HCT116 (cell line): ENCODE measurements around the gene RXRA. TPM values are rescaled to one million over a fixed set of nuclear protein-coding genes. Genes with fewer than 3 reads are reported as not detected.

Experiments used
- ATAC-seq: fragments of 200-7000 bp; cut with Tn5 transposase; 2 replicates; pipeline ENCODE4 v1.9.1; 2020; ENCODE audit warnings: mild to moderate bottlenecking, moderate library complexity
- BruUV-seq: library from RNA; stranded (reverse); fragments of 400-500 nt; replicated peaks from 2 replicates; lab custom pipeline; 2021; lab: Mats Ljungman, UMichigan
- CTCF ChIA-PET: fragments of 300-600 bp; sonication (Branson Sonifier 250); formaldehyde crosslinking; loops from one replicate; lab custom pipeline; 2021; ENCODE audit warnings: antibody characterized with exemption; lab: Charles Lee
- POLR2A ChIA-PET: fragments of 300-600, 350-600 bp; sonication (Branson Sonifier 250); formaldehyde crosslinking; loops from one replicate; lab custom pipeline; 2021; ENCODE audit warnings: antibody characterized with exemption; lab: Charles Lee
- RAD21 ChIA-PET, 2 experiments: fragments of 300-600 bp; sonication (Branson Sonifier 250); formaldehyde crosslinking; loops; one replicate each; lab custom pipeline; 2023; ENCODE audit warnings: low total read pairs in 2 of 2; ENCODE audit not compliant: uncharacterized antibody in 2 of 2, unreplicated experiment in 2 of 2, low non-redundant PET in 1 of 2; lab: Charles Lee
- DNase-seq: peaks from one replicate; pipeline ENCODE4 v3.0.0-alpha.2; 2010; ENCODE audit warnings: low read depth, low spot score
- H2AFZ ChIP-seq: fragments of 200-600 bp; shearing (Covaris generic), sonication (generic); 2 replicates; pipeline ENCODE4 v1.6.1; 2017; ENCODE audit warnings: low read depth, mixed run types, mixed read lengths, antibody characterized with exemption, low read length; ENCODE audit not compliant: poor library complexity, severe bottlenecking
- H3K27ac ChIP-seq: 2 replicates; pipeline ENCODE4 v1.5.1; 2012; ENCODE audit warnings: low read depth, low read length
- H3K27me3 ChIP-seq: fragments of 200-600 bp; sonication (generic); 2 replicates; pipeline ENCODE4 v1.6.1; 2016; ENCODE audit warnings: mixed run types, low read length, mixed read lengths; ENCODE audit not compliant: insufficient read depth
- H3K36me3 ChIP-seq, 2 experiments: fragments of 200-500 bp in 1 of 2; fragments of 200-600 bp in 1 of 2; sonication (Bioruptor generic) in 1 of 2; sonication (generic) in 1 of 2; 2 replicates each; pipeline versions ENCODE4 v1.5.1 to v1.6.1; 2014 to 2016; ENCODE audit warnings: low read length in 2 of 2, inconsistent platforms in 1 of 2, mixed read lengths in 1 of 2, mixed run types in 1 of 2; ENCODE audit not compliant: insufficient read depth in 2 of 2, control insufficient read depth in 1 of 2
- H3K4me1 ChIP-seq, 2 experiments: fragments of 200-600 bp in 1 of 2; sonication (generic) in 1 of 2; 2 replicates each; pipeline versions ENCODE4 v1.5.1 to v1.6.1; 2012 to 2017; ENCODE audit warnings: low read length in 2 of 2, inconsistent platforms in 1 of 2, mild to moderate bottlenecking in 1 of 2, mixed read lengths in 1 of 2, mixed run types in 1 of 2, moderate library complexity in 1 of 2; ENCODE audit not compliant: insufficient read depth in 2 of 2, control insufficient read depth in 1 of 2
- H3K4me2 ChIP-seq: fragments of 200-600 bp; sonication (generic); 2 replicates; pipeline ENCODE4 v1.6.1; 2017; ENCODE audit warnings: mixed run types, low read length, mixed read lengths
- H3K4me3 ChIP-seq, 2 experiments: fragments of 200-600 bp in 1 of 2; sonication (generic) in 1 of 2; replicated peaks in 1 of 2; 2 replicates each; pipeline ENCODE4 v1.5.1; 2011 to 2016; ENCODE audit warnings: low read length in 2 of 2, control low read depth in 1 of 2, low read depth in 1 of 2, mild to moderate bottlenecking in 1 of 2, mixed read lengths in 1 of 2, mixed run types in 1 of 2
- H3K79me2 ChIP-seq: fragments of 200-600 bp; sonication (generic); 2 replicates; pipeline ENCODE4 v1.6.1; 2017; ENCODE audit warnings: mild to moderate bottlenecking, mixed run types, low read length, moderate library complexity, mixed read lengths; ENCODE audit not compliant: insufficient read depth
- H3K9ac ChIP-seq: fragments of 200-600 bp; sonication (generic); 2 replicates; pipeline ENCODE4 v1.6.1; 2016; ENCODE audit warnings: low read length, mixed read lengths
- H3K9me2 ChIP-seq: fragments of 200-600 bp; sonication (generic), shearing (Covaris generic); 2 replicates; pipeline ENCODE4 v1.6.1; 2017; ENCODE audit warnings: mixed run types, mild to moderate bottlenecking, moderate library complexity; ENCODE audit not compliant: insufficient read depth
- H3K9me3 ChIP-seq, 2 experiments: fragments of 200-500 bp in 1 of 2; fragments of 200-600 bp in 1 of 2; sonication (Bioruptor generic) in 1 of 2; sonication (generic) in 1 of 2; 2 replicates each; pipeline ENCODE4 v1.6.1; 2014 to 2017; ENCODE audit warnings: low read length in 2 of 2, mixed read lengths in 2 of 2, inconsistent platforms in 1 of 2, low read depth in 1 of 2, mild to moderate bottlenecking in 1 of 2, mixed run types in 1 of 2, moderate library complexity in 1 of 2; ENCODE audit not compliant: control insufficient read depth in 1 of 2, insufficient read depth in 1 of 2
- H4K20me1 ChIP-seq: fragments of 200-600 bp; sonication (generic), shearing (Covaris generic); 2 replicates; pipeline ENCODE4 v1.6.1; 2017; ENCODE audit warnings: mixed run types, mild to moderate bottlenecking, moderate library complexity; ENCODE audit not compliant: insufficient read depth
- EGR1 ChIP-seq: IDR thresholded peaks from 2 replicates; pipeline ENCODE4 v1.6.1; 2012; ENCODE audit warnings: low read depth
- EZH2 ChIP-seq: fragments of 200-600 bp; sonication (generic); IDR thresholded peaks from 2 replicates; pipeline ENCODE4 v1.6.1; 2017; ENCODE audit warnings: antibody characterized with exemption, mixed run types
- EZH2phosphoT487 ChIP-seq: fragments of 200-600 bp; IDR thresholded peaks from 2 replicates; pipeline ENCODE4 v1.6.1; 2018; ENCODE audit warnings: antibody characterized with exemption, borderline replicate concordance
- FOSL1 ChIP-seq: IDR thresholded peaks from 2 replicates; pipeline ENCODE4 v1.6.1; 2012; ENCODE audit warnings: low read depth
- JUND ChIP-seq: IDR thresholded peaks from 2 replicates; pipeline ENCODE4 v1.6.1; 2012
- POLR2A ChIP-seq: IDR thresholded peaks from 2 replicates; pipeline ENCODE4 v1.7.0; 2011; ENCODE audit warnings: borderline replicate concordance; ENCODE audit not compliant: insufficient read depth, insufficient read length; ENCODE audit errors: extremely low read depth
- POLR2AphosphoS5 ChIP-seq: IDR thresholded peaks from 2 replicates; pipeline ENCODE4 v1.6.1; 2011; ENCODE audit warnings: mild to moderate bottlenecking, low read depth, low read length, moderate library complexity
- SIN3A ChIP-seq: IDR thresholded peaks from 2 replicates; pipeline ENCODE4 v1.6.1; 2012; ENCODE audit warnings: low read depth
- SRF ChIP-seq: IDR thresholded peaks from 2 replicates; pipeline ENCODE4 v1.6.1; 2012; ENCODE audit warnings: low read depth
- TCF7L2 ChIP-seq: IDR thresholded peaks from 2 replicates; pipeline ENCODE4 v1.7.0; 2011; ENCODE audit warnings: borderline replicate concordance, inconsistent platforms; ENCODE audit not compliant: insufficient read depth, insufficient read length; ENCODE audit errors: extremely low read depth
- YY1 ChIP-seq: IDR thresholded peaks from 2 replicates; pipeline ENCODE4 v1.6.1; 2011; ENCODE audit warnings: low read length, low read depth, moderate library complexity, mild to moderate bottlenecking; ENCODE audit not compliant: insufficient replicate concordance; ENCODE audit errors: extremely low read depth
- ZFX ChIP-seq: fragments of 450-650 bp; IDR thresholded peaks from 2 replicates; pipeline ENCODE4 v1.6.1; 2017
- ZNF274 ChIP-seq: fragments of 200-500 bp; sonication (Bioruptor generic); IDR thresholded peaks from 2 replicates; pipeline ENCODE4 v1.6.1; 2014; ENCODE audit warnings: mild to moderate bottlenecking, low read depth, low read length, inconsistent platforms
- intact Hi-C: fragments of 100-400 bp; cut with micrococcal nuclease; formaldehyde crosslinking; loops from 2 replicates; pipeline ENCODE4 v1.10.0; 2022
- total RNA-seq: library from RNA; stranded (reverse); gene quantifications from one replicate; pipeline ENCODE4 v1.2.1, GENCODE V29; 2021; ENCODE audit not compliant: unreplicated experiment
- TF ChIP-seq, protein P1 (sequence below): IDR thresholded peaks from 2 replicates; pipeline ENCODE4 v1.6.1; 2011; ENCODE audit warnings: mild to moderate bottlenecking, low read length, moderate library complexity; ENCODE audit not compliant: insufficient replicate concordance; ENCODE audit errors: extremely low read depth
- TF ChIP-seq, protein P2 (sequence below): IDR thresholded peaks from 2 replicates; pipeline ENCODE4 v1.6.1; 2012
- TF ChIP-seq, protein P3 (sequence below), 3 experiments: fragments of 200-600 bp in 1 of 3; sonication (generic) in 1 of 3; IDR thresholded peaks in 2 of 3; conservative IDR thresholded peaks in 1 of 3; 2 replicates each; pipeline ENCODE4 v1.5.1; 2012 to 2017; ENCODE audit warnings: low read depth in 2 of 3, low read length in 2 of 3, antibody characterized with exemption in 1 of 3, borderline replicate concordance in 1 of 3, control low read depth in 1 of 3, mild to moderate bottlenecking in 1 of 3, mixed read lengths in 1 of 3, mixed run types in 1 of 3, moderate library complexity in 1 of 3; ENCODE audit not compliant: insufficient read depth in 1 of 3

RXRA gene
- total RNA-seq, 1 experiment from 2014 or later, result 43.9 TPM

DNA sequence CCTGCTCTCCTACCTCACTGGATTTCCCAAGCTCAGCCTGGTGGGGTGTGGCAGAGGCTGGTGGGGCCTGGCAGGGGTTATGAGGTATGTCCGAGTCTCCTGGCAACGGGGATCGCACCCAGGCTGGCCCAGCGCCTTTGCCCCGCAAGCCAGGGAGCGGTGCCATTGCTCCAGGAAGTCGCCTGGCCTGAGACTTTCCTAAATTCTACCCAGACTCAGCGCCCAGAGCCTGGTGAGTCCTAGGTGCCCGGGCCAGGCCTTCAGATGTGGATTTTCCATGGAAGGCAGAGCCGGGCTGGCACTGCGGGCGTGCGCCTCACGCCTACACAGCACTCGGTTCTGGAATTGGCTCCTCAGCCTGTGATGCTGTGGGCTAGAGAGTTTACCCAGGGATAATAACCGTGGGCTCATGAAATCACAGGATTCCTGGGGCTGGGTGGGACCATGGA lies 159.9 kb downstream of the RXRA start:
- H3K4me2 ChIP-seq, result no peak overlapping the region
- ATAC-seq, result no peak
- H3K36me3 ChIP-seq, result no peaks in the 10 kb centered on the region
- H3K4me3 ChIP-seq, result no peak overlapping the region
- H3K79me2 ChIP-seq, result no peaks in the 10 kb centered on the region
- no peaks in the 10 kb centered on the region for H3K9me2 ChIP-seq
- no peak for TF ChIP-seq EZH2
- no peak for TF ChIP-seq POLR2AphosphoS5
- no peak for TF ChIP-seq POLR2A
- no peak for TF ChIP-seq TCF7L2
- TF ChIP-seq JUND, result no peak
- TF ChIP-seq, protein P1, sequence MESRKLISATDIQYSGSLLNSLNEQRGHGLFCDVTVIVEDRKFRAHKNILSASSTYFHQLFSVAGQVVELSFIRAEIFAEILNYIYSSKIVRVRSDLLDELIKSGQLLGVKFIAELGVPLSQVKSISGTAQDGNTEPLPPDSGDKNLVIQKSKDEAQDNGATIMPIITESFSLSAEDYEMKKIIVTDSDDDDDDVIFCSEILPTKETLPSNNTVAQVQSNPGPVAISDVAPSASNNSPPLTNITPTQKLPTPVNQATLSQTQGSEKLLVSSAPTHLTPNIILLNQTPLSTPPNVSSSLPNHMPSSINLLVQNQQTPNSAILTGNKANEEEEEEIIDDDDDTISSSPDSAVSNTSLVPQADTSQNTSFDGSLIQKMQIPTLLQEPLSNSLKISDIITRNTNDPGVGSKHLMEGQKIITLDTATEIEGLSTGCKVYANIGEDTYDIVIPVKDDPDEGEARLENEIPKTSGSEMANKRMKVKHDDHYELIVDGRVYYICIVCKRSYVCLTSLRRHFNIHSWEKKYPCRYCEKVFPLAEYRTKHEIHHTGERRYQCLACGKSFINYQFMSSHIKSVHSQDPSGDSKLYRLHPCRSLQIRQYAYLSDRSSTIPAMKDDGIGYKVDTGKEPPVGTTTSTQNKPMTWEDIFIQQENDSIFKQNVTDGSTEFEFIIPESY, result no peak
- no peak for TF ChIP-seq SIN3A
- no peak for TF ChIP-seq ZNF274
- no peak for TF ChIP-seq ZFX
- TF ChIP-seq FOSL1, result no peak
- TF ChIP-seq SRF, result no peak
- TF ChIP-seq, protein P2, sequence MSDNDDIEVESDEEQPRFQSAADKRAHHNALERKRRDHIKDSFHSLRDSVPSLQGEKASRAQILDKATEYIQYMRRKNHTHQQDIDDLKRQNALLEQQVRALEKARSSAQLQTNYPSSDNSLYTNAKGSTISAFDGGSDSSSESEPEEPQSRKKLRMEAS, result no peak
- no peak for TF ChIP-seq EZH2phosphoT487
- TF ChIP-seq, protein P3, sequence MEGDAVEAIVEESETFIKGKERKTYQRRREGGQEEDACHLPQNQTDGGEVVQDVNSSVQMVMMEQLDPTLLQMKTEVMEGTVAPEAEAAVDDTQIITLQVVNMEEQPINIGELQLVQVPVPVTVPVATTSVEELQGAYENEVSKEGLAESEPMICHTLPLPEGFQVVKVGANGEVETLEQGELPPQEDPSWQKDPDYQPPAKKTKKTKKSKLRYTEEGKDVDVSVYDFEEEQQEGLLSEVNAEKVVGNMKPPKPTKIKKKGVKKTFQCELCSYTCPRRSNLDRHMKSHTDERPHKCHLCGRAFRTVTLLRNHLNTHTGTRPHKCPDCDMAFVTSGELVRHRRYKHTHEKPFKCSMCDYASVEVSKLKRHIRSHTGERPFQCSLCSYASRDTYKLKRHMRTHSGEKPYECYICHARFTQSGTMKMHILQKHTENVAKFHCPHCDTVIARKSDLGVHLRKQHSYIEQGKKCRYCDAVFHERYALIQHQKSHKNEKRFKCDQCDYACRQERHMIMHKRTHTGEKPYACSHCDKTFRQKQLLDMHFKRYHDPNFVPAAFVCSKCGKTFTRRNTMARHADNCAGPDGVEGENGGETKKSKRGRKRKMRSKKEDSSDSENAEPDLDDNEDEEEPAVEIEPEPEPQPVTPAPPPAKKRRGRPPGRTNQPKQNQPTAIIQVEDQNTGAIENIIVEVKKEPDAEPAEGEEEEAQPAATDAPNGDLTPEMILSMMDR (IDR thresholded peaks at IDR 0.05 in 2 of 3, conservative IDR thresholded peaks at IDR 0.05 in 1 of 3; ENCODE audit: borderline replicate concordance in 1 of 3, insufficient read depth in 1 of 3, low read depth in 2 of 3, low read length in 2 of 3), result no peak
- TF ChIP-seq YY1, result no peak
- no peak for TF ChIP-seq EGR1
- no peak overlapping the region for H3K27ac ChIP-seq
- ChIA-PET RAD21 (no interaction called here), CTCF (no interaction called here), POLR2A (no interaction called here)
- no peaks in the 10 kb centered on the region for H3K4me1 ChIP-seq
- BruUV-seq, result no TSS peak
- H3K9ac ChIP-seq, result no peak overlapping the region
- no peak overlapping the region for H2AFZ ChIP-seq
- no peak for DNase-seq
- no peaks in the 10 kb centered on the region for H3K9me3 ChIP-seq
- H3K27me3 ChIP-seq, result 0 out of 2 replicates have a peak, but pooled peaks cover 3% of the 10 kb centered on the region
- H4K20me1 ChIP-seq, result no peaks in the 10 kb centered on the region
- intact Hi-C loops, result no loop called here
